Testis (tissue), 2 donors: Measurements from ENCODE around the gene ELMO1.

ENCODE experiments used
- POLR2A ChIP-seq: fragments of 450-650 bp; IDR thresholded peaks from one replicate; pipeline ENCODE4 v1.6.1; 2017; ENCODE audit warnings: antibody characterized with exemption, mild to moderate bottlenecking, moderate library complexity
- TF ChIP-seq, protein P1 (sequence below), 3 experiments: fragments of 450-650 bp in 2 of 3; fragments of 200-600 bp in 1 of 3; sonication (generic) in 1 of 3; IDR thresholded peaks; one replicate each; pipeline ENCODE4 v1.5.1; 2016 to 2019; ENCODE audit warnings: antibody characterized with exemption in 3 of 3, mild to moderate bottlenecking in 2 of 3, moderate library complexity in 1 of 3

DNA sequence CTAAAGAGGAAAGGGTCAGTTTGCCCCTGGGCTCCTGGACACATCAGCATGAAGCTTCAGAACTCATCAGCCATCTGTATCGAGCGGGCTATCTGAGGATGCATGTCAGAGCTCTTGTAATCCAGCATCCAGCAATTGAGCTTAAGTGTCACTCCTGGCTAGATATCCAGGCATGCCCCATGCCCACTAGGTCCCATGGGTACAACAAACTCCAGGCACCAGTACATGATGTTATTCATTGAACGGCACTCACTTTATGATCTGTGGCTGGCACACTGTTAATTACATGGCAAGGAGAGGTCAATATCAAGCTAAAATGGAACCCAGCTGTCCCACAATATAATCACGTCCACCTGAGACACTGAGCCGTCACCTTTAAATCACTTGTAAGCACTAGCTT lies 274.2 kb downstream of the ELMO1 start:
- TF ChIP-seq, protein P1, sequence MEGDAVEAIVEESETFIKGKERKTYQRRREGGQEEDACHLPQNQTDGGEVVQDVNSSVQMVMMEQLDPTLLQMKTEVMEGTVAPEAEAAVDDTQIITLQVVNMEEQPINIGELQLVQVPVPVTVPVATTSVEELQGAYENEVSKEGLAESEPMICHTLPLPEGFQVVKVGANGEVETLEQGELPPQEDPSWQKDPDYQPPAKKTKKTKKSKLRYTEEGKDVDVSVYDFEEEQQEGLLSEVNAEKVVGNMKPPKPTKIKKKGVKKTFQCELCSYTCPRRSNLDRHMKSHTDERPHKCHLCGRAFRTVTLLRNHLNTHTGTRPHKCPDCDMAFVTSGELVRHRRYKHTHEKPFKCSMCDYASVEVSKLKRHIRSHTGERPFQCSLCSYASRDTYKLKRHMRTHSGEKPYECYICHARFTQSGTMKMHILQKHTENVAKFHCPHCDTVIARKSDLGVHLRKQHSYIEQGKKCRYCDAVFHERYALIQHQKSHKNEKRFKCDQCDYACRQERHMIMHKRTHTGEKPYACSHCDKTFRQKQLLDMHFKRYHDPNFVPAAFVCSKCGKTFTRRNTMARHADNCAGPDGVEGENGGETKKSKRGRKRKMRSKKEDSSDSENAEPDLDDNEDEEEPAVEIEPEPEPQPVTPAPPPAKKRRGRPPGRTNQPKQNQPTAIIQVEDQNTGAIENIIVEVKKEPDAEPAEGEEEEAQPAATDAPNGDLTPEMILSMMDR (IDR thresholded peaks at IDR 0.05) = no peak
- no peak for TF ChIP-seq POLR2A
